Panc1 (cell line): ENCODE results near the gene GRIN1.
A peak's percentile ranks its signal among the peaks of the same experiment; 100 is the strongest.

Source experiments
- CTCF ChIP-seq: fragments of 450-650 bp; IDR thresholded peaks from 2 replicates; pipeline ENCODE4 v1.5.1; 2017; ENCODE audit warnings: mild to moderate bottlenecking
- POLR2AphosphoS5 ChIP-seq: IDR thresholded peaks from 2 replicates; pipeline ENCODE4 v1.6.1; 2012; ENCODE audit warnings: mild to moderate bottlenecking, low read depth, low read length, moderate library complexity
- REST ChIP-seq, 2 experiments: IDR thresholded peaks; 2 replicates each; pipeline ENCODE4 v1.6.1; 2011 to 2012; ENCODE audit warnings: low read depth in 2 of 2, control low read depth in 1 of 2, low read length in 1 of 2, mild to moderate bottlenecking in 1 of 2, moderate library complexity in 1 of 2; ENCODE audit not compliant: insufficient read depth in 1 of 2
- TCF7L2 ChIP-seq: IDR thresholded peaks from 2 replicates; pipeline ENCODE4 v1.6.1; 2011; ENCODE audit warnings: mild to moderate bottlenecking, low read depth, low read length, inconsistent platforms

GRCh38 chr9:137145731-137146526, 7.0 kb downstream of the GRIN1 start:
- TF ChIP-seq REST (IDR thresholded peaks at IDR 0.05; ENCODE audit: insufficient read depth in 1 of 2, low read depth in 2 of 2, low read length in 1 of 2) (peak; percentile 72 to 81), CTCF (no peak), POLR2AphosphoS5 (no peak), TCF7L2 (no peak)
